ENCODE data around the gene TNFSF10. TPM values are rescaled to one million over a fixed set of nuclear protein-coding genes. Genes with fewer than 3 reads are reported as not detected.
A peak's percentile ranks its signal among the peaks of the same experiment; 100 is the strongest.

Gene TNFSF10
- total RNA-seq, 1 donor from 2014 or later = 6.3 TPM

DNA sequence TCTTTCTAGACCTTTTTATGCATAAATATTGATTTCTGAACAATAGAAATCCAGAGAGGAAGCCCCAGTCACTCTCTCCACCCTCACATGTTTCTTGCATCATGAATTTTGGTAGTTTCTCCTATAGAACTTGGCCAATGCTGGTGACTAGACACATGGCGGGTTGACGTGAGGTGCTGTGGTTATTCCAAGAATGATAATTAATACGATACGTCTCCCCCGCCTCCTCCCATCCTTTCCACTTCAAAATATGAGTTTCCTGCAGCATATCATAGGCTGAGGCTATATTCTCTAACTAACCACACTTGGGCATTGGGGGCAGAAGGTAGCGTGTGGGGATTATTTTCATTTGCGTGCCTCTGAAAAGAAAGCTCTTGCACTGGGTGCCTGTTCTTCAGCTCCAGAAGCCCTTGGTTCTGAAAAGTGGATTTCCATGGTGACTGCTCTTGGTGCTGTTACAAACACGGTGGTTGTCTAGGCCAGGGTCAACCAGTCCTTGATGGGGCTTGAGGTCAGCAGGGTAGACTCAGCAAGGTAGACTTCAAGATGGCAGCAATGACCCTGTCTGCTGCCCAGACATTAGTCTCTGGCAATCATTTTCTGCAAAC lies 5.3 kb downstream of the TNFSF10 start:
- no peak for DNase-seq (ENCODE audit: low spot score)

- DNase-seq (ENCODE audit: low spot score) = peak; percentile 66
Measured at GRCh38 chr3:172516318-172517214, 6.7 kb downstream of the TNFSF10 start.

GRCh38 chr3:172515130-172515918 lies 7.9 kb downstream of the TNFSF10 start:
- DNase-seq (ENCODE audit: low spot score) = no peak

DNA sequence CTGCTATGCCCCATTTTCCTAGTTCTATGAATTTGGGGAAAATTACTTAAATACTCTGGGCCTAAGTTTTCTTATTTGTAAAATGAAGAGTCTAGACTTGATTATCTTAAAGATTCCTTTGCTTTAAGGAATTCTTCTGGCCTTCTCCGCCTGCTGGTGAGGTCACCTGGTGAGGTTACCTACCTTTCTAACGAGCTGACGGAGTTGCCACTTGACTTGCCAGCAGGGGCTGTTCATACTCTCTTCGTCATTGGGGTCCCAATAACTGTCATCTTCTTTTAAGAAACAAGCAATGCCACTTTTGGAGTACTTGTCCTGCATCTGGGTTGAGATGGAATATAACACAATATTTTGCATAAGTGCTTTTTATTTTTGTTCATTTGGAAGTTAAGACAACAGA lies 8.6 kb downstream of the TNFSF10 start:
- DNase-seq (ENCODE audit: low spot score) = no peak

DNA sequence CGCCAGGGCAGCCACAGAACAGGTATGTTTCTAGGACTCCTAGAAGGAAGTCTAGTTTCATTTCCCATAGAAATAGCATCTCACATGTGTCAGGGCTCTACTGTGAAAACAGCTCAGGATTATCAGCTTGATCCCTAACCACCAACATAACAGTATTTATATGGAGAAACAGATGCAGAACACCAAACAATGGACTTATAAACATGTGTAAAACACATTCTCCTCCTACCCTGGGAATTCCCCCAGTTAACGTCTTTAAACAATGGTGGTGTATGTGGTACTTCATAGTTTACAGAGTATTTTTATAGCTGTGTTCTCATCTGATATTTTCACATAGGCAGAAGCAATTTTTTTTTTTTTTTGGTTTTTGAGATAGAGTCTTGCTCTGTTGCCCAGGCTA lies 9.7 kb downstream of the TNFSF10 start:
- DNase-seq (ENCODE audit: low spot score) = no peak

GRCh38 chr3:172511783-172512762 lies 11.2 kb downstream of the TNFSF10 start:
- peak; percentile 52 for DNase-seq (ENCODE audit: low spot score)

GRCh38 chr3:172506094-172506493 lies 17.1 kb downstream of the TNFSF10 start:
- no peak for DNase-seq (ENCODE audit: low spot score)

DNA sequence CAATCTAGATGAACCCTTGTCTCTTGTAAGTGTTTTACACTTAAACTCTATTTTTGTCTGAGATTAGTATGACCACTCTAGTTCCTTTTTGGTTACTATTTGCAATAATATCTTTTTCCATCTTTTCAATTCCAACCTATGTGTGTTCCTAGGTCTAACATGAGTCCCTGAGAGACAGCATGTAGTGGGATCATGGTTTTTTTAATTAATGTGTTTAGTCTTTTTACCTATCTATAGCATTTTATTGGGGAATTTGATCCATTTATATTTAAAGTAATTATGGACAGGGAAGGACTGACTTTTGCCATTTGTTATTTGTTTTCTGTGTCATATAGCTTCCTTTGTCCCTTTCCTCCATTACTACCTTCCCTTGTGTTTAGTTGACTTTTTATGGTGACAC lies 21.7 kb downstream of the TNFSF10 start:
- no peak for DNase-seq (ENCODE audit: low spot score)

GRCh38 chr3:172490198-172490669 lies 33.0 kb downstream of the TNFSF10 start:
- DNase-seq (ENCODE audit: low spot score) = peak; percentile 70

DNA sequence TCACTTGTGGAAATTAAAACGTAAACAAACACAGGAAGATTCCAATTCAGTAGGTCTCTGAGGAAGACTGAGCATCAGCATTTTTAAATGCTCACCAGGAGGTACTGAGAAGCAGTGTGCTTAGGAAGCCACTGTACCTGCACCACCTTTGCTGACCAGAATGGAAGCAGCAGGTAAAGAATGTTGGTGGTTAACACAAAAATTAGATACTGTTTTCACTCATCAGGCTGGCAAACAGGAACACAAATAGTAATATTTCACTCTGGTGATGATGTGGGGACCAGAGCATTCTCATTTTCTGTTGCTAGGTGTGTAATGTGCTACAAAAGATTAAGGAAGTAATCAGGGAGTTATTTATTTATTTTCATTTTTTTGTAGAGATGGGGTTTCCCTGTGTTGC lies 45.1 kb downstream of the TNFSF10 start:
- DNase-seq (ENCODE audit: low spot score) = no peak

DNA sequence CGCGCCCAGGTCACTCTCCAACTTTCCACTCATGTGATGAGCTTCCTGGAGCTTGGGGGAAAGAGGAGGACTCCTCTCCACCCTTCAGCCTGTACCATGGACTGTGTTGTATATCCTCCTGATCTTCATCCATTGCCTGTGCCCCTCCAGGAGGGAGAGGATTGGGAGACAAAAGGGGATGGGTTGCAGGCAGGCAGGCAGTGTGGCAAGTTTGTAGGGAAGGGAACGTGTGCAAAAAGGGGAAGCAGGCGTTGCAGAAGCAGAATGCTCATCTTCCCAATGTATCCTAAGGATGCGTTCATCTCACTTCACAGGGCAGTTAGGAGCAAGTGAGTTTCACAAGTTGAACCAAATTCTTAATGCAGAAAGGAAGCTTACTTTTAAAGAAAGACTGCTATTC lies 46.9 kb downstream of the TNFSF10 start:
- DNase-seq (ENCODE audit: low spot score) = no peak

DNA sequence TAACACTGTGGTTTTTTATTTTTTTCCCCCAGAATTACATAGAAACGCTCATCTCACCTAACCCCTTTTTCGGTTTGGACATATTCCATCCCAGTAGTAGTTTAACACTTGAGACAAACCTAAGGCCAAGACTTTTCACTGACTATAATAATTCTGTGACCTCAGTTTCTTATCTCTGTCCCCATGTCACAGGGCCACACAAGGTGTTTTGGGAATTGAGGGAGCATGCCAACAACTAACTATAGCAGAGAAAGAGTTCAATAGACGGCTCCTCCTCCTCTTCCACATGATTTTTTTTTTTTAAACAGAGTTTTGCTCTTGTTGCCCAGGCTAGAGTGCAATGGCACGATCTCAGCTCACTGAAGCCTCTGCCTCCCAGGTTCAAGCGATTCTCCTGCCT lies 47.5 kb downstream of the TNFSF10 start:
- DNase-seq (ENCODE audit: low spot score) = no peak

GRCh38 chr3:172471903-172472302 lies 51.3 kb downstream of the TNFSF10 start:
- no peak for DNase-seq (ENCODE audit: low spot score)

GRCh38 chr3:172470588-172470987 lies 52.6 kb downstream of the TNFSF10 start:
- DNase-seq (ENCODE audit: low spot score) = no peak

DNA sequence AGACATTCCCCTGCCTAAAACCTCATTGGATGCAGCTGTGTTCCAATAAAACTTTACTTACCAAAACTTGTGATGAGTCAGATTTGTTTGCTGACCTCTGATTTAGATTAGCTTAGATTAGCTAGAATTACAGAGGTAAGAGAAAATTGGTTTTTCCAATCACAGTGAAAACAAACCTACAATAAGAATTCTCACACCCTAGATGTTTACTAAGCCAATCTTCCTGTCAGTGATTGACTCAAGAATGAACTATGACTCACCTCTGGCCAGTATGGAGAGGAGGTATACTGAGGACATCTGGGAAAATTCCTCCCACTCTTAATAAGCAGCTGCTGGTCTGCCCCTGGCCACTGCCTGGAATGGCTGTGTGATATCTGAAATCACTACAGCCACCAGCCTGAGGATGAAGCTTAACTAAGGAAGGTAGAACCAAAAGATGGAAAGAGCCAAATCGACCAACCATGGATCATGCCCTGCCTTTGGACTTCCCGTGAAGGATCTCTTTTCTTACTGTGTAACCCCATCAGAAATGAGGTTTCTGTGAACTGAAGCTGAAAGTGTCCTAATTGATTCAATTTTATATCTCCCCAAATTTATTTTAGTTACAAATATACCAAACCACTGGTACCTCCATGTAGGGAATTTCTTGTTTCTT lies 55.9 kb downstream of the TNFSF10 start:
- DNase-seq (ENCODE audit: low spot score) = no peak

DNA sequence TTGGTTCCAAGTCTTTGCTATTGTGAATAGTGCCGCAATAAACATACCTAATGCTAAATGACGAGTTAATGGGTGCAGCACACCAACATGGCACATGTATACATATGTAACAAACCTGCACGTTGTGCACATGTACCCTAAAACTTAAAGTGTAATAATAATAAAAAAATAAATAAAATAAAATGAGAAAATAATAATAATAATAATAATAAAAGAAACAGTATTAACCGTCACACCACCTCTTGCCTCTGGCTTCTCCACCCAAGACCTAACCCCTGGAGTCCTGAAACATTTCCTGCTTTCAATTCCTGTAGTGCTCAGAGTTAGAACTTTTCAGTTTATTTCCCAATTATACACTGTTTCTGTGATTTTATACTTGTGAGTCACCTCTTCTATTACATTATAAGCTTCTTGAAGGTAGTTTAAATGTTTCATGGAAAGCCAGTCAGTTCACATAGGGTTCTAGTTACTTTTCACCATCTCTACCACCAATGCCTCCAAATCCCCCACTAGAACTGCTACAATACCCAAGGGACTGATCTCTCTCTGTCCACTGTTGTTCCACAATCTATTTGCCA lies 56.6 kb downstream of the TNFSF10 start:
- DNase-seq (ENCODE audit: low spot score) = no peak

- no peak for DNase-seq (ENCODE audit: low spot score)
Measured at GRCh38 chr3:172465281-172465680, 57.9 kb downstream of the TNFSF10 start.

DNA sequence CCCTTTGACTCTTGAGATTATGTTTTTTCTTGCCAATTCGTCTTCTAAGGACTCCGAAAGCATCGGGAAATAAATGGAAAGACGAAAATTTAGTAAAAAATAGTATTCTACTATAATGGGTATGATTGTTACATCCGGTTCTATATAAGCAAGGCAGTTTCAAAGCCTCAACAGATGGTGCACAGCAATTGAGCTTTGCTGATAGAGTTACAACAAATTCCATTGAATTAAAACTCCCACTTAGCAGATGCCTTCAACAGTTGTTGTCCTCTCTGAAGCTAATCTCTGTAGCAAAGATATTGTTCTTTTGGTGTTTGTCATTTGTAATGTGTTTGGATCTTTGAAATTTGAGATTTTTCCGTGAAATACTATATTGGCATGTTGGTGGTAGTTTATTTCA lies 58.9 kb downstream of the TNFSF10 start:
- DNase-seq (ENCODE audit: low spot score) = no peak

GRCh38 chr3:172461530-172462138 lies 61.6 kb downstream of the TNFSF10 start:
- peak; percentile 22 for DNase-seq (ENCODE audit: low spot score)

GRCh38 chr3:172456404-172456803 lies 66.8 kb downstream of the TNFSF10 start:
- DNase-seq (ENCODE audit: low spot score) = no peak
